NB4 (cell line): ENCODE results near the gene FAM168B.
A peak's percentile ranks its signal among the peaks of the same experiment; 100 is the strongest.

Source experiments
- DNase-seq: peaks from one replicate; pipeline ENCODE4 v3.0.0; 2010; ENCODE audit warnings: low read depth
- H3K4me3 ChIP-seq: one replicate; pipeline ENCODE4 v1.5.1; 2011; ENCODE audit warnings: mild to moderate bottlenecking, low read depth, low read length, moderate library complexity
- MYC ChIP-seq: IDR thresholded peaks from 2 replicates; pipeline ENCODE4 v1.6.1; 2011; ENCODE audit warnings: low read depth, low read length
- POLR2A ChIP-seq: IDR thresholded peaks from 2 replicates; pipeline ENCODE4 v1.6.1; 2011; ENCODE audit warnings: mild to moderate bottlenecking; ENCODE audit not compliant: insufficient read length; ENCODE audit errors: extremely low read depth
- TF ChIP-seq, protein P1 (sequence below): IDR thresholded peaks from 2 replicates; pipeline ENCODE4 v1.6.1; 2011; ENCODE audit warnings: low read depth, low read length
- TF ChIP-seq, protein P2 (sequence below): IDR thresholded peaks from one replicate; pipeline ENCODE4 v1.5.1; 2012; ENCODE audit warnings: low read depth, low read length

FAM168B gene

DNA sequence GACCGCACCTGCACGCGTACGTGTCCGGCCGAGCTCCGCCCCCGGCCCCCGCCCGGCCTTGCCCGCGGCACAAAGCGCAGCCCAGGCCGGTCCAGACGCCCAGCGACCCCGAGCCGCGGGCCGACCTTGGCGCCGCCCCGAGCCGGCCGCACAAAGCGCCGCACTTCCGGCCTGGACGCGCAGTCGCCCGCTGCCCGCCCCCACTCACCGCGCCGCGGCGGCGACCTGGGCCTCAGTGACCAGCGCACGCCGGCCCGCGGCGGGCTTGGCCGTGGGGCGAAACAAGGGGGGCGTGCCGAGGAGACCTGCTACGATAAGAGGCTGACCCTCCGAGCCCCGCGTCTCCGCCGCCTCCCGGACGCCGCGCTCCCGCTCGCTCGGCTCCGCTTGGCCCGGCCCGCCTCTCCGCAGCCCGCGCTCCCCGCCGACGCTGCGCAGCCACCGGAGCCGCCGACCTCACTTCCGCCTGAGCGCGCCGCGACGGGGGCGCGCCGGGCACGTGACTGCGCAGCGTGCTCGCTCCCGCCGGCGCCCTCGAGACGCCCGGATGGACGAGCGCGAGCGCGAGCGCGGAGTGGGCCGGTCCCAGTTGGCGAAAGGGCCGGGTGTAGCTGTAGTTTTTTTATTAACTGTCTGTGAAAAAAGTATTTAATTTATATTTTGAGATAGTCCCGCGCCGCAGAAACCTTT lies at the start of gene FAM168B:
Gene FAM168B, minus strand, starts transcription at position 455 of the 690 bp plus-strand sequence. CDS start 10,814 bp downstream, outside the sequence.
- peak; percentile 94 for DNase-seq
- TF ChIP-seq, protein P1, sequence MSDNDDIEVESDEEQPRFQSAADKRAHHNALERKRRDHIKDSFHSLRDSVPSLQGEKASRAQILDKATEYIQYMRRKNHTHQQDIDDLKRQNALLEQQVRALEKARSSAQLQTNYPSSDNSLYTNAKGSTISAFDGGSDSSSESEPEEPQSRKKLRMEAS = peak; percentile 94
- TF ChIP-seq, protein P2, sequence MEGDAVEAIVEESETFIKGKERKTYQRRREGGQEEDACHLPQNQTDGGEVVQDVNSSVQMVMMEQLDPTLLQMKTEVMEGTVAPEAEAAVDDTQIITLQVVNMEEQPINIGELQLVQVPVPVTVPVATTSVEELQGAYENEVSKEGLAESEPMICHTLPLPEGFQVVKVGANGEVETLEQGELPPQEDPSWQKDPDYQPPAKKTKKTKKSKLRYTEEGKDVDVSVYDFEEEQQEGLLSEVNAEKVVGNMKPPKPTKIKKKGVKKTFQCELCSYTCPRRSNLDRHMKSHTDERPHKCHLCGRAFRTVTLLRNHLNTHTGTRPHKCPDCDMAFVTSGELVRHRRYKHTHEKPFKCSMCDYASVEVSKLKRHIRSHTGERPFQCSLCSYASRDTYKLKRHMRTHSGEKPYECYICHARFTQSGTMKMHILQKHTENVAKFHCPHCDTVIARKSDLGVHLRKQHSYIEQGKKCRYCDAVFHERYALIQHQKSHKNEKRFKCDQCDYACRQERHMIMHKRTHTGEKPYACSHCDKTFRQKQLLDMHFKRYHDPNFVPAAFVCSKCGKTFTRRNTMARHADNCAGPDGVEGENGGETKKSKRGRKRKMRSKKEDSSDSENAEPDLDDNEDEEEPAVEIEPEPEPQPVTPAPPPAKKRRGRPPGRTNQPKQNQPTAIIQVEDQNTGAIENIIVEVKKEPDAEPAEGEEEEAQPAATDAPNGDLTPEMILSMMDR = no peak
- TF ChIP-seq MYC = peak; percentile 74; the same call in 1 of the 2 replicates
- TF ChIP-seq POLR2A = peak; percentile 90
- H3K4me3 ChIP-seq = peak within 1 kb of the TSS; percentile 80

GRCh38 chr2:131142849-131143248 lies 49.6 kb upstream of the FAM168B start:
- no peak overlapping the region for H3K4me3 ChIP-seq
- TF ChIP-seq, protein P1 = no peak
- DNase-seq = no peak

DNA sequence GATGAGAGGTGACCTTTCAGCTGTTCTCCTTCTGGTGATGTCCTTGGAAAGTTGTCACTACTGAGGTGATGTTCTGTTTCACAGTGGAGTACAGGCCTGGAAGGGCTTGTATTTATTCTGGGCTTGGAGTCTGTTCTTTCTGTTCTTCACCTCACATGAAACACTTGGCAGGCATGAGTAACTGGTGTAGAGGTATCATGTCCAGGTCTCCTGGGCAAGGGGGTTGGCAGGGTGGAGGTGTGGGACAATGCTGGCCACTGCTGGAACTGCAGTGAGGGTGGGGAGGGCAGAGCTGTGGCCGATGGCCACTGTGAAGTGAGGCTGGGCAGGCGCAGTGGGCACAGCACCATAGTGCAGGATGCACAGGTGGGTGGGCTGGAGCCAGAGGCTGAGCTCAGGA lies 47.3 kb upstream of the FAM168B start:
- no peak overlapping the region for H3K4me3 ChIP-seq
- TF ChIP-seq, protein P1 = no peak
- TF ChIP-seq POLR2A (no peak), MYC (no peak)
- TF ChIP-seq, protein P2 = no peak
- no peak for DNase-seq

DNA sequence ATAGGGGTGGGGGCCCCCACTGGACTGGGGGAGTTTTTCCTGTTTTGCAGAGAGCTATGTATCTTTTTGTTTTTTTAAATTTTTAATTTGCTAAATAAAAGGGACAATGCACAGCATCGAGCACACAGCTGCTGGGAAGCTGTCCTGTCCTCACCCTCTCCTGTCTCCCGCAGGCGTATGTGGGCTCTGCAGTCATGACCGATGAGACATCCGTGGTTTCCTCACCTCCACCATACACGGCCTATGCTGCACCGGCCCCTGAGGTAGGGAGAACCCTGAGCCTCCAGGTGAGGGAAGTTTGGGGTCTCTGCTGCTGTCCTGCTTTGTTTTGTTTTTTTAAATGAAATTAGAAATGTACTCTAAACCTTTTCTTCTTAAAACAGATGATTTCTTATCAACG lies 39.5 kb upstream of the FAM168B start:
- no peak for DNase-seq
- TF ChIP-seq, protein P2 = no peak
- TF ChIP-seq, protein P1 = no peak
- TF ChIP-seq MYC (no peak), POLR2A (no peak)
- no peak overlapping the region for H3K4me3 ChIP-seq

GRCh38 chr2:131130298-131130596 lies 37.0 kb upstream of the FAM168B start:
- no peak for DNase-seq
- H3K4me3 ChIP-seq = no peak overlapping the region
- TF ChIP-seq, protein P1 = no peak
- TF ChIP-seq POLR2A (no peak), MYC (no peak)
- TF ChIP-seq, protein P2 = no peak

DNA sequence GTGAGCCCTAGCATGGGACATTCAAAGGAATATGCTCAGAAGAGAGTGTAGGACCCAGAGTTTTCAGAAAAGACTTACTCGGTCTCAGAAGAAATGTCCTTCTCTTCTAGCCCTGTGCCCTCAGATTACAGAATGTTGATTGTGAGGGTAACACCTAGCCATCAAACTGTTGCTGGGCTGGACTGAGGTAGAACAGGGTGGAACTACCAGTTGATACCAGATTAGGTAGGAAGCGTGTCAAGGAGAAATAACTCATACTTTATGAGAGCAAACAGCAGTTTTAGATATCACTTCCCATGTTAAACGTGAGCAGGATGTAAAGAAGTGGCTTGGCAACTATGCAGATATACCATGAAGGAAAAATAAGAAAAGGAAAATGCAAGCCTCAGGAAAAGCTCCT lies 34.7 kb upstream of the FAM168B start:
- no peak overlapping the region for H3K4me3 ChIP-seq
- no peak for TF ChIP-seq MYC
- no peak for TF ChIP-seq POLR2A
- TF ChIP-seq, protein P2 = no peak
- TF ChIP-seq, protein P1 = no peak
- DNase-seq = no peak
